NCI-H82 treated with DMSO at 0.1 percent for 48 hours (cell line): ENCODE results near the gene MCHR2.
A peak's percentile ranks its signal among the peaks of the same experiment; 100 is the strongest.

ENCODE experiments used
- DNase-seq: peaks from one replicate; lab custom pipeline; 2025; ENCODE audit not compliant: unreplicated experiment; lab: John Stamatoyannopoulos, UW

Gene MCHR2

GRCh38 chr6:99905209-99906106, 88.6 kb downstream of the MCHR2 start:
- DNase-seq: peak; percentile 16

GRCh38 chr6:99901596-99902384, 92.2 kb downstream of the MCHR2 start:
- no peak for DNase-seq

GRCh38 chr6:99894815-99895214, 99.2 kb downstream of the MCHR2 start:
- DNase-seq: no peak

- DNase-seq: no peak
Observed at GRCh38 chr6:99887066-99887465, 107.0 kb downstream of the MCHR2 start.

GRCh38 chr6:99885051-99885450, 109.0 kb downstream of the MCHR2 start:
- no peak for DNase-seq

- DNase-seq: no peak
Observed at GRCh38 chr6:99882128-99882702, 111.8 kb downstream of the MCHR2 start.

GRCh38 chr6:99879431-99879830, 114.6 kb downstream of the MCHR2 start:
- no peak for DNase-seq

GRCh38 chr6:99875068-99875467, 119.0 kb downstream of the MCHR2 start:
- DNase-seq: no peak

- no peak for DNase-seq
Observed at GRCh38 chr6:99873084-99873483, 120.9 kb downstream of the MCHR2 start.

- no peak for DNase-seq
Observed at GRCh38 chr6:99871641-99872040, 122.4 kb downstream of the MCHR2 start.
